Activated naive CD4-positive, alpha-beta T cell treated with Interleukin-2 at 50 U/mL for 16 hours (primary cell): ENCODE data around the gene BCKDHB.

ENCODE experiments used
- DNase-seq: peaks from one replicate; pipeline ENCODE4 v3.0.0-alpha.2; 2020

Gene BCKDHB

DNA sequence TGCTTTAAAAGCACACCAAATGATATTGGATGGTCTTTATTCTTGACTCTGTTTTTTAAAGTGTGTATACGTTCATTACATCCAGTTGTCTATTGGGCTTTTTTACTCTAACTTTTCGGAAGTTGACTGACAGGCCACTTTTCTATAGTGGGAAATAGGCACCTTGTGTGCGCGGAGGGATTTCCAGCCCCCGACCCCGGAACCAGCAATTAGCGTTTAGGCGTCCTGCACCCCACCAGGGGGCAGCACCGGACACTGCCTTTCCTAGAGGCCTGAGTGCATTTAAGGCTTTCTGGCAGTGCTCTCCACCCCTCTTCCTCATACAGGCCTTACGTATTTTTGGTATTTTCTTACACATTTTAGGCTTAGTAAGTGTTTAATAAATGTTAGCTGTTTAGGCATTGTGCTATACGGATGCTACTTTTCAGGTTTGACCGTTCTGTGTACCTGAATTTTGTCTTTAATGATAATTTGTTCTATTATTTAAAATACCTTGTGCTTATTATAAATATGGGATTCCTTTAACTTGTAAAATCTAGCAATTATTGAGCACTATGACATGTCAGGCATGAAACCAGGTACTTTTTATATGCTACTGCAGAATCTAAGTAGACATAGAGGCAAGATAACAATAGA, 231.8 kb downstream of the BCKDHB start:
- peak; percentile 73 for DNase-seq

DNA sequence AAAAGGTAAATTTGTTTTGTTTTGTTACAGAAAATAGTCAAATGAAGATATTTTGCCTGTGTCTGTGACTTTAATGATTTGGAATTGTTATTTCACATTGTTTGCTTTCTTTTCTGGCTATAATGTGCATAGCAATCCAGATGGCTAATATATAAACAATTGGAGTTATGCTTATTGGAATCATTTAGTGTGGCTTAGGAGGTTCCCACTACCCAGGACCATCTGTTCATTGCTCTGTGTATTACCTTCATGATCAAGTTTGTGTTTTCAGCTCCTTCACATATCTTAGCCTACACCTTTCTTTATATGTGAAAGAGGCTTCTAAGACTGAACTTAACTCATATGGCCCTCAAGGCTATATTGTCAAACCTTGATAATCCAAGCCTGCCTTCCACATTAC, 232.9 kb downstream of the BCKDHB start:
- DNase-seq = no peak

DNA sequence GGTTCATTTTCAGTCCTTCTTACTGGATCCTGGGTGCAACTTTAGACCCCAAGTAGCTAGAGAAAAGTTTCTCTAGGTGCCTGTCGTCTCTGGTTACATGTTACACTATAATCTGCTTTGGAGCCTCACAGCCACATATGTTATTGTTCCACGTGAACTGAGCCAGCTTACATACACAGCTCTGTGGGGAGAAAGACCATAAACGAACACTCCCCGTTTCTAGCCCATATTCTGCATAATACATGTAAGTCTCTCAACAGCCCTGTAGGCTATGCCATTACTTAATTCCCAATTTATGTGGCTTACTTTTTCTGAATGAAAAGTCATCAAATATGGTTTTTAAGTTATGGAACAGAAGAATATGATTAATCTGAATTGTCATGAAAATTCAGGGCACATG, 233.8 kb downstream of the BCKDHB start:
- DNase-seq = no peak

DNA sequence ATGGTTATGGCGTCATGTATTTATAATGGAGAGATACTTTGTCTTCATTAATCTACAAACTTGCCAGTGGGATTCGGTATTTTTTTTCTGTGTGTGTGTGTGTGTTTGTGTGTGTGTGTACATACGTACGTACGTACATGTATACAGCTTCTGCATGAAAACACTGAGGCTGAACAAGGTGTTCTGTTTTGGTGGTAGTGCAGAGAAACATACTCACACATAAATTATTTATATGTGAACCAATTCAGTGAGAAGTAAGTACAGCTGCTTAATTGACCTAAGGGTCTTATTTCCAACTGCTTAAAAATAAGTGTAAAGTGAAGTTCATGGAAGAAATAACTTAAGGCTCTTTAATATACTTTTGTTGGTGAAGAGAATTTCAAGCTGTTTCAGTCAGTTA, 234.2 kb downstream of the BCKDHB start:
- DNase-seq = no peak

DNA sequence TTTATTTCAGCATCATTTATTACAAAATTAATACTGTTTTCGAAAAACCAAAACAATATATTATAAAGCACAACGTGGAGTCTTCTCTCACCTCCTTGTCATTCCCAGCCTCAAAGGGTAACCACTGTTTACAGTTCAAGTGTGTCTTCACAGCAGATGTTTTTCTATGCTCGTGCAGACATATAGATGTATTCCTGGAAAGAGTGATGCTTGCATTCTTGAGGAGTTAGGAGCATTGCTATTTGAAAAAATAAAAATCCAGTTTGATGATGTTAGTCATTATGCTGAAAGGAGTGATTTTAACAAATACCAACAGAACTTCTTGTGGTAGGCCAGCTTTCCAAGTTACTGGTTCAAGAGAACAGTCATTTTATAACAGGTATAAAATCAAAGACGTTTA, 234.9 kb downstream of the BCKDHB start:
- no peak for DNase-seq

DNA sequence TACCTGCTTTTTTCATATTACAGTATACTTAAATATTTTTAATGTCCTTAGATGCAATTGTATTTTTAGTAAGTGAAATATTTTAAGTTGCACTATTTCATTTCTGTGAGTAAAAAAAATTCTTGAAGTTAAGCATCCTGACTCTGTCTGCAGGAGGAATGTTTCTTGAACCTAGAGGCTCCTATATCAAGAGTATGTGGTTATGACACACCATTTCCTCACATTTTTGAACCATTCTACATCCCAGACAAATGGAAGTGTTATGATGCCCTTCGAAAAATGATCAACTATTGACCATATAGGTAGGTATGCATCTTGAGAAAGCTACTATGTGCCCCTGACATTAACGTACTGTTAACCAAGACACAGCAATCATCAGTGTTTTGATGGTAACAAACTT, 237.0 kb downstream of the BCKDHB start:
- no peak for DNase-seq

DNA sequence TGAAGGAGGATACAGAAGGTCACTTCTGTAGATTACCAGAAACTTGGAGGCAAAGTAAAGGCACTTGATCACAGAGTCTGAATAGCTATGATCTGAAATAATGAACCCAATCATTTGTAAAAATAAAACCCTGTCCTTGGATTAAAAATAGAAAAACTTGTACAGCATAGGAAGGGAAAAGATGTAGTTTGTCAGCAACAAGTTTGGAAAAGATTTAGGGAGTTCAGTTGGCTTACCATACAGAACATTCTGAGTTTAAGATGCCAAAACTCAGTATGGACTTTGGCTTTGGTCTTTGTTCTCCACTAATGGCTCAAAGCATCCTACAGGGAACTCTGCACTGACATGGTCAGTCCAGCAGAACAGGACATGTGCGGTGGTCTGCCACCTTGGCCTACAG, 240.6 kb downstream of the BCKDHB start:
- DNase-seq = no peak

DNA sequence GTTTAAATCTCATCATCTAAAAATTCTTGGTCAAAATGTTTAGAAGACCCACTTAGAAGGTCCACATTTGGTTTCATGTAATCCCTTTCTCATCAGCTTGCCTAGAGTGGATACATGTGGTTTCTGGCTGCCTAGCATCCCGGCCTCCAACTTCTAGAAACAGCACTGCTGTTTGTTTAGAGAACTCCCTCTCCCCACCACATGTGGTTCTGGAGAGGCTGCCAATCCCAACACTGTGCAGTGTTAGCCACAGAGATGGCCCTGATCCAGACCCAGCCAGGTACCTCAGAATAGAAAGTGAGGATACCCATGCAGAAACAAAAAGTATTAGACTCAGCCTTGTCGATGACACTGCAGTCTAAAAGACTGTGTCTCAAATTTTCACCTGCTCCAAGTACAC, 241.8 kb downstream of the BCKDHB start:
- no peak for DNase-seq

DNA sequence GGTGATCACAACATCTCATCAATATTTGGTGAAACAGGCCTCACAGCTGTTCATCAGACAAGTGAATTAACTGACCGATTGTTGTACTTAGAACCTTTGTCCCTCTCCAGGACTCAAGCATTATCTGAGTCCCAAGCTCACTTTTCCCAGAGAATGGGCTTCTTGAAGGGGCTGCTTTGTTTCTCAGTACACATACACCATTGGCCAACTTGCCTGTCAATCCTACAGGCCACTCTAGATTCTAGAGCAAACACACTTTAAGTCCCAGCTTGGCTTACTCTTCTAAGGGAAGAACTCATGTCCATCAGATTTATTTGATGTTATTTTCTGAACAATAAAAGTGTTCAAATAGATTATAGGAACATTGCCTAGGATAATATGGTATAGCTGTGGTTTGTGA, 249.5 kb downstream of the BCKDHB start:
- no peak for DNase-seq

DNA sequence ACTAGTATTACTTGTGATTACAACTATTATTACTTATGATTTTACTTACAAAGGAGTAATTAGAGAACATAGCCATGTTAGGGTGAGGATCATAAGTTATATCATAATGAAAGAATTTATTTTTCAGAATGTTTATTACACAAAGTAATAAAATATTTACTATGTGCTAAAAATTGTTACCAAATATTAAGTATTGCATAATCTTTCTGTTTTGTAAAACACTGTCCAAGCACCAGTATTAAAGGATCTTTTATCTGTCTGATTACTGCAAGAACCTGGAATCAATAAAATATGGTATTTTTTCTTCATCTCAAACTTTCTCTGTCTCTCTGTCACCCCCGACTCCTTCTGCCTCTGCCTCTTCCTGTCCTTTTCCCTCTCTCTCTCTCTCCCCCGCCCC, 250.1 kb downstream of the BCKDHB start:
- no peak for DNase-seq

DNA sequence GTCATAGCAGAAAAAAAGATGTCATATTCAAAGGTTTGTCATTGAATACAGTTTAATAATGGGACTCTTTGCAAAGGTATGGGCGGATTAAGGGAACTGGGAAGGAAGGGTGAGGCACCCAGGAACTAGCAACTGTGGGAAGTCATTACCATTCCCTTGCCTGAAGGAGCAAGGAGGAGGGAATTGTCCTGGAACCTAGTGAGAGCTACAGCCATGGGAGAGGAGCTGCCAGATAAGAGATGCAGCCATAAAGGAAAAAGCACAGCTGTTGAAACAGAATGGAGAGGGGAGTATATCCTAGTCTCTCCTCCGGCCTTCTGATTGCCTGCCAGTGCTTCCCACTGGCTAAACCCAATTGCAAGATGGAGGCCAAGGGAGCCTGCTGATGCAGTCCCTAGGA, 250.6 kb downstream of the BCKDHB start:
- DNase-seq = no peak

DNA sequence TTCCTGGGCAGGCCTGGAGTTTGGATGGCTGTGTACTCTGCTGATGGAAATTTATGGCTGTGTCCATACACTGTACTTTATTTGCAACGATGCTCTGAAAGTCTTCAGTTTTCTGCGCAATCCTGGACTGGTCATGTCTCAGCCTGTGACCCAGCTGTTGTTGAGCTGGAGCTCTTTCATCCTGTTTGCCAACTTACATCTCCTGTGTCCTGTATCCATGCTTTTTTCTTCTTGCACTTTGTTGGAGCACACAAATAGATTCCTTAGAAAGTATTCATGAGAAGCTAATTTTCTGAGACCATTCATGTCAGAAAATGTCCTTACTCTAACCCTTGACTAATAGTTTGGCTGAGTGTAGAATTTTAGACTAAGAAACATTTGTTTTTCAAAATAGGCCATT, 251.2 kb downstream of the BCKDHB start:
- no peak for DNase-seq

DNA sequence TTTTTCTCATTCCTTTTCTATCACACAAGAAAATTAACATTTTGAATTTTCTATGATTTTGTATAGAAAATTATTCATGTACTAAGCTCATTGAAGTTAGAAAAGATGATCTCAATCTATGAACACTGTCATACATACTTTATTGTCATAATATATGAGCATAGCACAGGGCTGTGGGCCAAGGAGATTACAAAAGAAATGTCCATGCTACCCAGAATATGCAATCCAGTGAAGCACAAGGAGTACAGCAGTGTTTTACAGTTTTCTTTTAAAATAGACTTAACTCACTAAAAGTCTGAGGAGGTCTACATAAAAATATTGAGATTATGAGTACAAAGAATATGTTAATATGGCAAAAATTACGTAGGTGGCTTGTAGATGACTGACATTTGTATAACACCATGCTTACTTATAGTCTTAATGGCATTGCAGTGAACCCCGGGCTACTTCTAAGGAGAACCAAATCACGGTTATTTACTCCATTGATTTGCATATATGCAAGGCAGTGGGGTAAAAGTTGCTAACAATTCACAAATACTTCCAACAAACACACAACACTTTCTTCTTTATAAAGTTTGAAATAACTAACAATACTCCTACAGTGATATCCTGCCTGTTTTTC, 257.1 kb downstream of the BCKDHB start:
- no peak for DNase-seq

DNA sequence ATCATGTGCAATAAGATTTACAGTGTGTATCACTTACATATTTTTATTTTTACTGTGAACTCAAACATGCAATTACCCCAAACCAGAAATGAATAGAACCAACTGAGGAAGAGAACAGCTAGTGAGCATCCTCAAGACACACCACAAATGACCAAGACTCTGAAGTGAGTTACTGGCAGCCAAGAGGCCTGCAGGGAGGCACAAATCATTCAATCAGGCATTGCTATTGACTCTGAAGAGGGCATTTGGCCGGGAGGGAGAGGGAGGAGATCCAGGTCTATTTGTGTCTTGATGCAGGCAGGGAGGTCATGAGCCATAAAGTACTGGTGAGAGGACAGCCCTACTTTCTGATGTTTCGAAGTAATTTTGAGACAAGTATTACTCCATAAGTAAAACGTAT, 257.7 kb downstream of the BCKDHB start:
- DNase-seq = no peak

DNA sequence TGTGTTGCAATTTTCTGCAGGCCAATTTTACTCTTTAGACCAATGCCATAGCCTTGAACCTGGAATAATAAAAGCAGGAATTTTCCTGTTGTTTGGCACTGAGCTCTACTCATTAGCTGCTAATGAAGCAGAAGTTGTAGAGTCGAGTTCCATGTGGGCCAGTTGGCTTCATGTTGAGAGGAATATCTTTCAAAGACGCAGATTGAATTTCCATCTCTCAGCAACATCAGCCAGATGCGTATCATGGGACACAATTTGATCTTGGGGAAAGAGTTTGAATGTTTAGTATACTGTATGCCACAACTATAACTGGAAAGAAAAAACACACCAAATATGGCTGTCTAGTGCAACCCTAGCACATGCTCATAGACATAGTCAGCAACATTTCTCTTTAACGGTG, 259.6 kb downstream of the BCKDHB start:
- no peak for DNase-seq

DNA sequence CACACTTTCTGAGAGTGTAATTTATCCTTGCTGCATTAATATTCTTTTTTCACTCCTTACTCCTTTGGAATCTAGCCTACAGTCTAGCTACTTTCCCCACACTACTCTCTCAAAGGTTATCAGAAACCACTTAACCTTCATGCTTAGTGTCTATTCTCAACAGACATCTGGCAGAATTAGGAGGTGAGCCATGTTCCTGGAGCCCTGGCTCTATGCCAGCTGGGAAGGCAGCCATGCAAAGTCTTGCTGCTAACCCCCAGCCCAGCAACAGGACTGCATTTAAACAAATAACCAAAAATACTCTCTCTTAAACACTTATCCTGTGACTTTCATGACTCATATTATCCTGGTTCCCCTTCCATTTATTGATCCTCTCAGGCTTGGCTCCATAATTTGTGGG, 260.2 kb downstream of the BCKDHB start:
- DNase-seq = no peak

DNA sequence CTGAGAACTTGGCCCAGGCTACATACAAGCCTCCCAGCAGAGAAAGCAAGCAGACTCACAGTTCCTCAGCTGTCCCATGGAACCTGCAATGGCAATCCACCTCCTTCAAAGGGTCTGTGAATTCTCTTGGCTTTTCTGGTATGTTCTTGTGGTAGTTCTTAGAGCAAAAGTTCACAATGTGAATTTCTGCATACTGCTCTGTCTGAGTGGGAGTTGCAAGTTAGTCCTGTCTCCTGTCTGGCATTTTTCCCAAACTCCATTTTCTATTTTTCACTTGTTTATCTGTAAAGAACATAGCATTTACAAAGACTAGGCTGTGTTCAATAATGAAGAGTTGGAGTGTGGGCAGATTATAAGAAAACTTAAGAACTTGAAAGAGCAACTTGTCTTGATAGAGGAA, 269.9 kb downstream of the BCKDHB start:
- no peak for DNase-seq

DNA sequence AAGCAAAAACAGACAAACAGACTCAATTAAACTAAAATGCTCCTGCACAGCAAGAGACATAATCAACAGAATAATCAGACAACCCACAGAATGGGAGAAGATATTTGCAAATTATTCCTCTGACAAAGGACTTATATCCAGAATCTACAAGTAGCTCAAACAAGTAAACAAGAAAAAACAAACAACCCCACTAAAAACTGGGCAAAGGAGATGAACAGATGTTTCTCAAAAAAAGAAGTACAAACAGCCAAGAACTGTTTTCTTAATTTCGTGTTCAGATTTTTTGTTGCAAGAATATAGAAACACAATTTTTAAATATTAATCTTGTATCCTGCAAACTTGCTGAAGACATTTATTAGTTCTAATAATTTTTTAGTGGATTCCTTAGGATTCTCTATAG, 274.1 kb downstream of the BCKDHB start:
- DNase-seq = no peak

DNA sequence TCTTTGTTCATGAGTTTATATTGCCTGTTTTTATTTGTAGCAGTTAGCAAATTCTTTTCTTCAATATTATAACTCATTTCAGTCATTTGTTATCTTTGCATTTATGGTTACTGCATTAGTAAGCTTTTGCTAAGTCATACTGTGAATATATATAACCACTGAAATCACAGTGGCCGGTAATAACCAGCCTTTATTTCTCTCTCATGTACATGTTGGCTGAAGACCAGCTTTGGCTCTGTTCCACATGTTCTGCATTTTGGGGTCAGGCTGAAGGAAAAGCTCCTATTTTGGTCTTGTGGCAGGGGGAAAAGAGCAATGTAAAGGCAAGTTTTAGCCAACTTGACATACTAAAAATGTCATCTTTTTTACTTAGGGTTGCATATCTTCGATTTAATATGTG, 276.3 kb downstream of the BCKDHB start:
- no peak for DNase-seq

DNA sequence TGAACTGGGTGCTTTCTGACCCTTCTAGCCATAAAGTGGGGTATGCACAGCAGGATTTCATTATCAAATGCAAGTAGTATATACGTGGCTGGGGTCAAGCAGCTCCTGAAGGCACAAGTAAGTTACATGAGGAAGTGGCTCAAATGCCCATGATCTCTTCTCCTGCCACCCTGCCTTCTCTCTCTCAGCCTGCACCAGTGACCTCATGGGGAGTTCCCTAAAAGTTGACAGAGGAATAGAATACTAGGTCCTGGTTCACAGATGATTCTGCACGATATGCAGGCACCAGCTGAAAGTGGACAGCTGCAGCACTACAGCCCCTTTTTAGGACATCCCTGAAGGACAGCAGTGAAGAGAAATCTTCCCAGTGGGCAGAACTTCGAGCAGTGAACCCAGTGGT, 282.0 kb downstream of the BCKDHB start:
- DNase-seq = no peak
